GM18907 (cell line): ENCODE results near the gene F12.
"Not testable (repeated sequence)": the region's sequence is repeated elsewhere in the genome, so short reads cannot be mapped to it uniquely, and the experiment has no call there.

Experiments
- ATAC-seq: cut with Tn5 transposase; IDR thresholded peaks from one replicate; pipeline ENCODE4 v1.9.1; 2021; ENCODE audit warnings: mild to moderate bottlenecking, moderate library complexity; ENCODE audit not compliant: unreplicated experiment

The F12 gene

GRCh38 chr5:177389241-177390169, 19.9 kb downstream of the F12 start:
- ATAC-seq = no peak

DNA sequence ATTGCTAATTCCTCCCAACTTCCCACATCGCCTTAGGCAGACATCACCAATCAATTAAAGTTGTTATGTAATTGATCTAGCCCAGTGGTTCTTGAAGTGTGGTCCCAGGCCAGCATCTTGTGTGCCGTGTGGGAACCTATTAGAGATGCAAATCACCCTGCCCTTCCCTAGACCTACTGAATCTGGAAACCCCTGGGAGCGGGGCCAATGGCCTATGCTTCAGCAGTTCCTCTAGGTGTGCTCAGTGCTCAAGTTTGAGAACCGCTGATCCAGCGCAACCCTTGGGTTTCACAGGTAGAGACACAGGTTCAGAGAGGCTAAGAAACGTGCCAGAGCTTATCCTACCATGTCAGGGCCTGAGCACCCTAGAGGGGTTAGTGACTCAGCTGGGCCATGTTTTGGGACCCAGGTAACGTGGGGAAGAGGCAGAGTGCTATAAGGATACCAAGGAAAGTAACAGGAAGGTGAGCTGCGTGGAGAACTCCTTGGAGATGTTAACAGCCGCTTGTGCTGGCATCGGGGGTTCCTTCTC, 20.8 kb downstream of the F12 start:
- no peak for ATAC-seq

DNA sequence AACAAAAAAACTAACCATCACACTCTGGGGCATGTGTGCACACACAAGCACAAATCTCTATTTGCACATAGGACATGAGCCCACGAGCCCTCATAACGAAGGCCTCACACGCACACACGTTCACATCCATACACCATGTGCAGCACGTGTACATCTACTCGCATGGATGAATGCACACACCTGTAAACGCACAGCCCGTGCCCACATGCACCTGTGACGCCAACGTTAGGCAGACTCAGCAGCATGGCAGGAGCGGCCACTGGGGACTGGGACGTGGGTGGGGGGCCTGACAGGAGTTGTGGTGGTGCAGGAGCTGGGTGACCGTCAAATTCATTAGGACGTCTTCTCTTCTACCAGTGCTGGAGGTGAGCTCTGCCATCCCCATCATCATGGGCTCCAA, 22.0 kb downstream of the F12 start:
- no peak for ATAC-seq

DNA sequence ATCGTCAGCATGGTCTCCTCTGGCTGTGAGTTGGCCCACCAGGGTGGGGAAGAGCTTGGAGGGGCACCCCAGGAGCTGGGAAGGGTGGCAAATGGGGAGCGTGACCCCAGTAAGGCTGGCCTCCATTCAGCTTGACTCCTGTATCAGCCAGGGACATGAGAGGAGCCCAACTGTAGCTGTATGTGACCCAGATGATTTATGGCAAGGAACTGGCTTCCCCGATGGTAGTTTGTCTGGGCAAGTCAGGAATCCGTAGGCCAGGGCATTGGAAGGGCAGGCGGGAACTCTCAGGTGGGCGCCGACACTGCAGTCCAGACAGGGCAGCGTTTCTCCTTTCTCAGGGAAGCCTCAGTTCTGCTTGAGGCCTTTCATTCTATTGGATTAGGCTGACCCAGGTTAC, 22.8 kb downstream of the F12 start:
- no peak for ATAC-seq

DNA sequence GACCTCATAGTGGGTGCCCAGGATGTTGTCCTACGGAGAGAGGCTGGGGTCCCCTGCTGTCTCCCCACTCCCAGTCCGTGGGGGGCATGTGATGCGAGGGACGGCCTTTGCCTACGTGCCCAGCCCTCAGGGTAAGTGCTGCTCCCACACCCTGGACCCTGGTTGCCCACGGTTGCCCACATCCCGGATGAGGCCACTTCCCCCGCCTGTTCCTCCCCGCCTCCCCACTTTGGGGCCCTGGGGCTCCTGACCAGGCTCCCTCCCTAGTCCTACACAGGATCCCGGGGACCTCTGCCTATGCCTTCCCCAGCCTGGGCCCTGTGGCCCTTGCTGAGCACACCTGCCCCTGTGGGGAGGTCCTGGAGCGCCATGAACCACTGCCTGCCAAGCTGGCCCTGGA, 23.6 kb downstream of the F12 start:
- ATAC-seq = no peak

- ATAC-seq = no peak
Measured at GRCh38 chr5:177384134-177384533, 25.2 kb downstream of the F12 start, which contains the start of gene SLC34A1. SLC34A1 (plus strand) TSS chr5:177384434; CDS start chr5:177385742, 1,308 bp downstream.

DNA sequence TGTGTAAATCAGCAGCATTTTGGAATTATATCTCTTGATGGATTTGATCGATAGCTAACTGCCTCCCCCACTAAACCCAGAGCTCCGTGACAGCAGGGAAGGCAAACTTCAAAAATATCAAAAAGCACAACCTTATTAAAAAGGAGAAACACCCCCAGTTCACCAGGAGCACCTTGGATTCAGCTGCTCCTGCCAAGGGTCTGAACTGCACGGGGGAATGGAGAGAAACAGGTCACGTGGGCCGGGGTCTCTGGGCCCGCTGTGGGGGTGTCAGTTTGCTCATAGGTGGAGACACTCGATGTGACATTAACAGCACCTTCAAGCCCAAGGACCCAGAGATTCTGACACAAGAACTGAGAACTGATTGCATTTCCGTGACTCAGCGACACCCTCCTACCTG, 26.2 kb downstream of the F12 start:
- no peak for ATAC-seq

DNA sequence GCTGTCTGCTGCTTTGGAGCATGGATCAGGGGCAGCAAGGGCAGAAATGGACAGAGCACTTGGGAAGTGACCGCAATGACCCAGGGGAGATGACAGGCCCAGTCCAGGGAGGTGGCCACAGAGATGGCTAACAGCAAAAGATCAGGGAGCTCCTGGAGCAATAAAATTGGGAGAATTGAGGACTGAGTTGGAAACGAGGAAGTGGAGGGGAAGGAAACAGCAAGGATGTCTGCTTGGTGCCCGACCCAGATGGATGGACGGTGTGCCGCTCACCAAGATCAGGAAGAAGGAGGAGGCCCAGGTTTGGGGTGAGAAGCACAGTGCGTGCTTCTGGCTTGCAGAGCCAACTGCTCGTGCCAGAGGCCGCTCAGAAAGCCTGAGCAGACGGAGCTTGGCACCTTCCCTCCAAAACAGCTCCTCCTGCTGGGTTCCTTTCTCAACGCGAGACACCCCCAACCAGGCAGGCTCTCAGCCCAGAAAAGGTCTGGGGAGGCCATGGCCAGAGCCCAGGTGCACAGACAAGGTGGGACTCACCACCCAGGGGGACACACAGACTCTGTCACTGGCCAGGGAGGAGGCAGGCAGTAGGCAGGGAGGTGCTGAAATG, 26.8 kb downstream of the F12 start:
- ATAC-seq = no peak

- no peak for ATAC-seq
Measured at GRCh38 chr5:177380805-177381126, 28.6 kb downstream of the F12 start.

DNA sequence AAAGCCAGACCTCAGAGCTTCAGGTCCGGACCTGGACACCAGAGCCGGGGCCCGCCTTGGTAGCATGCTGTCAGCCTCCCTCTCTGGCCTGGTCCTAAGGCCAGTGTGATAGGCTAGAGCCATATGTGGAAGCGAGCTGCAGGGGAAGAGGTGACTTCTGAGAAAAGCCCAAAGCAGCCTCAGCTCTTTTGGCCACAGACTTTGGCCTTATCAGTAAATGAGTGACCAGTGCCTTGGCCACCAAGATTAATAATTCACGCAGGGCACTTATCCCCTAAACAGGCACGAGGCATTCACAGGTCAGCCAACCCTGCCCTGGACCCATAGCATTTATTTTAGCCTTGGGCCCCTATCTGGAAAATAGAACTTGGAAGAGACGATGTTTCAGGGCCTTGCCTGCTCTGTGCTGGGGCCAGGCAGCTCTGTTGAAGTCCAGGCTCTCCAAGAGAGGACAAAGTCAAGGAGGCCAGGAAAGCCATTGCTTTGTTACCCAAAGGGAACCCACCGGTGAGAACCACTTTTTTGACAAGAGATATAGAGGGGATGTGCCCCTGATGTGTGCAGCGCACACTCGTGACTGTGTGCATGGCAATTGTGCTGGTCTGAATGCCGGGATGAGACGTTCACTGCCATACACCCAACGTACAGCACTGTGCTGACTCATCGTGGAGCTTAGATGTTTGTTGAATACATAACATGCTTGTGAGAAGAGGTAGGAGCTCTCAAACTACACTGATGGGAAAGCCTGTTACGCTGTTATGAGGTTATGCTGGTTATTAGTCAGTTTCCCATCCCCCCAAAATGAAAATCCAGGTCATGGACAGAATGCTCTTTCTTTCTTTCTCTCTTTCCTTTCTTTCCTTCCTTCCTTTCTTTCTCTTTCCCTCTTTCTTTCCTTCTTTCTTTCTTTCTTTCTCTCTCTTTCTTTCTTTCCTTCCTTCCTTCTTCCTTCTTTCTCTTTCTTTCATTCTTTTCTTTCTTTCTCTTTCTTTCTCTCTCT, 30.2 kb downstream of the F12 start:
- peak; percentile 73 for ATAC-seq

- ATAC-seq = no peak
Measured at GRCh38 chr5:177377851-177378776, 31.2 kb downstream of the F12 start.

GRCh38 chr5:177376107-177376506, 33.3 kb downstream of the F12 start:
- ATAC-seq = no peak

DNA sequence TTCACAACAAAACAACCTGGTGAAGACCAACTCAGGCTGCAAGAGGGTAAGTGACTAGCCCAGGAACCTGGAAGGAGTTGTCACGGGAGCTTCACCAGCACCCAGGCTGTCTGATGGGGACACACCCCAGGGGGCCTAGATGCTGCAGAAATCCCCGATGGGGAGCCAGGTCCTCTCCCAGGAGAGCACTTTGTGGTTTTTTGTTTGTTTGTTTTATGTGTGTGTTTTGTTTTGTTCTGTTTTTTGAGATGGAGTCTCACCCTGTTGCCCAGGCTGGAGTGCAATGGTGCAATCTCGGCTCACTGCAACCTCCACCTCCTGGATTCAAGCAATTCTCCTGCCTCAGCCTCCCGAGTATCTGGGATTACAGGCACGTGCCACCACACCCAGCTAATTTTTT, 33.8 kb downstream of the F12 start:
- ATAC-seq = not testable (repeated sequence)

- ATAC-seq = no peak
Measured at GRCh38 chr5:177374211-177374610, 35.2 kb downstream of the F12 start.

DNA sequence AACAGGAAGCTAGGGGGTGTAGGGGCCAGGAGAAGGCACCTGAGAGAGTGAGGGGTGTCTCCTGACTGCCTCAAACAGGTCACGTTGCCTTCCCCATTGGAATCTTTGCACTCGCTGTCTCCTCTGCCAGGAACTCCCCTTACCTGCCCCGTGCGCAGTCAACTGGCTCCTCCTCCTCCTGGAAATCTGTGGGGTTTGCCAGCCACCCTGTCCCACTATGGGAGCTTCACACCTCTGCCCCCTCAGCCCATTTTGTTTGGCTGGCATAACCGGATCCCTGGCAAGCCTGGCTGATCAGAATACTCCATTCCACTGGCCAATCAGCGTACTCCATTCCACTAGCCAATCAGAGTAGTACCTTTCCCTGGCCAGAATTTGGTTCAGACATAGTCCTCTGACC, 35.6 kb downstream of the F12 start:
- ATAC-seq = no peak

- ATAC-seq = no peak
Measured at GRCh38 chr5:177372910-177373309, 36.5 kb downstream of the F12 start.

GRCh38 chr5:177372034-177372896, 37.1 kb downstream of the F12 start:
- no peak for ATAC-seq

DNA sequence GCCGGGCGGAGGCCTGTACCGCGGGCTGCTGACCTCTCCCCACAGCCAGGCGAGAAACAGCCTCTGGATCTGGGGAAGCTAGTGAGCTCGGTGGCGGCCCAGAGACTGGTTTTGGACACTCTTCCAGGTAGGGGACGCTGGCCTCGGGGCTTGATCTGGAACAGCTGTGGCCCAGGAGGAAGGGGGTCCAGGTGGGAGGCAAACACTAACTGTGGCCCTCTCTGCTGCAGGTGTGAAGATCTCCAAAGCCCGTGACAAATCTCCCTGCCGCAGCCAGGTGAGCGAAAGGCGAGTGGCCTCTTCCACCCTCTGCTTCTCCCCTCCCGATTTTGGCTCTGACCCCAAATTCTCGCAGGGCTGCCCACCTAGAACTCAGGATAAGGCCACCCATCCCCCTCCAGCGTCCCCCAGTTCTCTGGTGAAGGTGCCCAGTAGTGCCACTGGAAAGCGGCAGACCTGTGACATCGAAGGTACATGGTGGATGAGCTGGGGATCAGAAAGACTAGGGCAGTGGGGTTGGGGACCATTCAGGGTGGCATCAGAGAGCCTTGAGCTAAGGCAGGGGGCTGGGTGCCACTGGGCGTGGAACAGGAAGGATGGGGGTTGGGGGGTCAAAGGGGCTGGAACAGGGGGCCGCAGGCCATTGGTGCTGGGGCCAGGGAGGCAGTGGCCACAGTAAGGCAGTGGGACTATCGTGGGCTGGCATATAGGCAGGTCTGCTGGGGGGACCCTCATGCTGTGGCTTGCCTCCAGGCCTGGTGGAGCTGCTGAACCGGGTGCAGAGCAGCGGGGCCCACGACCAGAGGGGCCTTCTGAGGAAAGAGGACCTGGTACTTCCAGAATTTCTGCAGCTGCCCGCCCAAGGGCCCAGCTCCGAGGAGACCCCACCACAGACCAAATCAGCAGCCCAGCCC, 38.0 kb downstream of the F12 start:
- no peak for ATAC-seq
